Measurements from ENCODE around the gene ORAI2. TPM values are rescaled to one million over a fixed set of nuclear protein-coding genes. Genes with fewer than 3 reads are reported as not detected.

ORAI2 gene
- polyA plus RNA-seq, 1 donor (not counting 4 experiments of a cell fraction or from before 2014, with no cell fraction given), result 2.0 TPM

DNA sequence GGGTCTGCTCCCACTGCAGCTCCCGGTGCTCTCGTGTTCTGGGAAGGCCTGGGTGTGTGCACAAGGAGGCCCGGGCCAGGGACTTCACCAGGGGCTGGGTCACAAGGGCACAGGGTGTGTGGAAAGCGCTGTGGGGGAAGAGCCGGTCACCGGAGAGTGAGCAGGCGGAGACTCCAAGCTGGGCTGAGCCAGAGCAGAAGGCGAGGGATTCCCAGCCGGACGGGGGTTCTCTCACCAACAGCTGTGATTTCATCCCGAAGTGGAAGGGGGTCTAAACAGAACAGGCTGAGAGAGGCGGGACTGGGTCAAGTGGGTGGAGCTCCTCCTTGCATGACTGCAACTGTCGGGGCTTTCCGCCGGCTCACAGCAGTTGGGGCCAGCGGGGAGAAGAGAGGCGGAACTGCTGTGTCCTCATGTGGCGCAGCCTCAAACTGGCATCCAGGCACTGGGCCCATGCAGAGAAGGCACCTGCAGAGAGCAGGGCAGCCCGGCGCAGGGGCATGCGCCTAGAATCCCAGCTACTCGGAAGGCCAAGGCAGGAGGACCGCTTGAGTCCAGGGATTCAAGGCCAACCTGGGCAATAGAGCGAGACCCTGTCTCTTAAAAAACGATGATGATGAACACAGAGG lies 7.6 kb upstream of the ORAI2 start:
- Histone ChIP-seq H3K27me3 (ENCODE audit: control insufficient read depth, extremely low read depth, insufficient read depth, low read length) (no peaks in the 10 kb centered on the region), H3K27ac (ENCODE audit: control insufficient read depth, insufficient read depth, low read length) (no peak overlapping the region), H2AFZ (ENCODE audit: control insufficient read depth, low read length) (no peak overlapping the region), H3K9ac (ENCODE audit: control insufficient read depth, extremely low read depth, insufficient read depth, low read length) (no peak overlapping the region), H3K4me2 (ENCODE audit: control insufficient read depth, extremely low read depth, insufficient read depth, low read depth, low read length) (no peak overlapping the region), H3K9me3 (ENCODE audit: control insufficient read depth, low read depth, low read length) (no peaks in the 10 kb centered on the region), H3K36me3 (ENCODE audit: control insufficient read depth in 2 of 2, extremely low read depth in 1 of 2, insufficient read depth in 2 of 2, low read length in 2 of 2) (peaks cover 12 to 21% of the 10 kb centered on the region in 2 experiments), H4K20me1 (ENCODE audit: control insufficient read depth, extremely low read depth, insufficient read depth, low read length) (no peaks in the 10 kb centered on the region), H3K79me2 (ENCODE audit: control insufficient read depth, insufficient read depth, low read length) (no peaks in the 10 kb centered on the region), H3K9me1 (ENCODE audit: control insufficient read depth, extremely low read depth, insufficient read depth, low read length) (no peaks in the 10 kb centered on the region), H3K4me1 (ENCODE audit: control insufficient read depth, extremely low read depth, insufficient read depth, low read length) (peaks cover 2% of the 10 kb centered on the region), H3K4me3 (ENCODE audit: control insufficient read depth in 2 of 3, extremely low read depth in 1 of 3, insufficient read depth in 2 of 3, low read depth in 1 of 3, low read length in 3 of 3) (no peak overlapping the region)
- TF ChIP-seq EZH2 (IDR thresholded peaks at IDR 0.05; ENCODE audit: low read length), result no peak
- TF ChIP-seq, protein P1, sequence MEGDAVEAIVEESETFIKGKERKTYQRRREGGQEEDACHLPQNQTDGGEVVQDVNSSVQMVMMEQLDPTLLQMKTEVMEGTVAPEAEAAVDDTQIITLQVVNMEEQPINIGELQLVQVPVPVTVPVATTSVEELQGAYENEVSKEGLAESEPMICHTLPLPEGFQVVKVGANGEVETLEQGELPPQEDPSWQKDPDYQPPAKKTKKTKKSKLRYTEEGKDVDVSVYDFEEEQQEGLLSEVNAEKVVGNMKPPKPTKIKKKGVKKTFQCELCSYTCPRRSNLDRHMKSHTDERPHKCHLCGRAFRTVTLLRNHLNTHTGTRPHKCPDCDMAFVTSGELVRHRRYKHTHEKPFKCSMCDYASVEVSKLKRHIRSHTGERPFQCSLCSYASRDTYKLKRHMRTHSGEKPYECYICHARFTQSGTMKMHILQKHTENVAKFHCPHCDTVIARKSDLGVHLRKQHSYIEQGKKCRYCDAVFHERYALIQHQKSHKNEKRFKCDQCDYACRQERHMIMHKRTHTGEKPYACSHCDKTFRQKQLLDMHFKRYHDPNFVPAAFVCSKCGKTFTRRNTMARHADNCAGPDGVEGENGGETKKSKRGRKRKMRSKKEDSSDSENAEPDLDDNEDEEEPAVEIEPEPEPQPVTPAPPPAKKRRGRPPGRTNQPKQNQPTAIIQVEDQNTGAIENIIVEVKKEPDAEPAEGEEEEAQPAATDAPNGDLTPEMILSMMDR (optimal IDR thresholded peaks at IDR 0.05 in 1 of 3, IDR thresholded peaks at IDR 0.05 in 1 of 3, conservative IDR thresholded peaks at IDR 0.05 in 1 of 3; ENCODE audit: extremely low read depth in 1 of 3, insufficient read depth in 2 of 3, low read length in 3 of 3), result no peak
- dilution Hi-C loops (cut with MboI; ENCODE audit: extremely low pct_ligation_motif_present, low sequenced_read_pairs), result no loop called here
- no peak for DNase-seq (ENCODE audit: low read depth, low spot score)
- FAIRE-seq, result no peak

DNA sequence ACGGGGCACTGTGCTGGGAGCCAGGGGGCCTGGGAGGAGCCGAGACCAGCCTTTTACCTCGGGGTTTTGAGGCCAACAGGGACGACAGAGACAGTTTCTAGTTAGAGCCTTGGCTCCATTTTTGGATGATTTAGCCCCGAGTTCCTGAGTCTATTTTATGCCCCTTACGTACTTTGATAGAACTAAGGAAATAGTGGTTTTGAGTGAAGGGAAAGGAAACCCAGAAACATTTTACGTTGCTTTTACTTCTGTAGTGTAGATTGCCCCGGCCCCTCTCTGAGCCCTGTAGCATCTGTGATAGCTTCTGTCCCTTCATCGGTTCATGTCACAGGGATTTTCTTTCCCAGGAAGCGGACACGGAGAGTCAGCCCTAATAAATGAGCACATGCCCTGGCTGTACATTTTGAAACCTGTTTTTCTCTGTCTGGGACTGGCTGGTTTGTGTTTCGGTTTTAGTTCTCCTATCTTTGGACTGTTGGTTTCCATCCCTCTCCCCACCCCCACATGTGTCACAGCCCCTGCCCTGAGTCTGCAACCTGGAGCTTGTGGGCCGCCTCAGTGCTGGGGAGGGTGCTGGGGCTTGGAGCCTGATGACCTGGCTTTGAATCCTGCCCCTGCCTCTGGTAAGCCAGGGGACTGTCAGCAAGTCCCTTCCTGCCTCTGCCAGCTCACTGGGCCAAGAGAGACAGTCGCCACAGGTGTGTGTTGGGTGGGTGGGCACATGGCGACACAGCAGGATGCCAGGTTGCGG lies 6.9 kb upstream of the ORAI2 start:
- FAIRE-seq, result no peak
- no peak overlapping the region for H3K27ac ChIP-seq (ENCODE audit: control insufficient read depth, insufficient read depth, low read length)
- H3K9me1 ChIP-seq (ENCODE audit: control insufficient read depth, extremely low read depth, insufficient read depth, low read length), result no peaks in the 10 kb centered on the region
- peaks cover 7 to 18% of the 10 kb centered on the region in 2 experiments for H3K36me3 ChIP-seq (ENCODE audit: control insufficient read depth in 2 of 2, extremely low read depth in 1 of 2, insufficient read depth in 2 of 2, low read length in 2 of 2)
- no peaks in the 10 kb centered on the region for H3K79me2 ChIP-seq (ENCODE audit: control insufficient read depth, insufficient read depth, low read length)
- H3K4me1 ChIP-seq (ENCODE audit: control insufficient read depth, extremely low read depth, insufficient read depth, low read length), result peaks cover 6% of the 10 kb centered on the region
- TF ChIP-seq, protein P1 (optimal IDR thresholded peaks at IDR 0.05 in 1 of 3, IDR thresholded peaks at IDR 0.05 in 1 of 3, conservative IDR thresholded peaks at IDR 0.05 in 1 of 3; ENCODE audit: extremely low read depth in 1 of 3, insufficient read depth in 2 of 3, low read length in 3 of 3), result no peak
- TF ChIP-seq EZH2 (IDR thresholded peaks at IDR 0.05; ENCODE audit: low read length), result no peak
- H2AFZ ChIP-seq (ENCODE audit: control insufficient read depth, low read length), result no peak overlapping the region
- no peak for DNase-seq (ENCODE audit: low read depth, low spot score)
- H4K20me1 ChIP-seq (ENCODE audit: control insufficient read depth, extremely low read depth, insufficient read depth, low read length), result no peaks in the 10 kb centered on the region
- H3K4me3 ChIP-seq (ENCODE audit: control insufficient read depth in 2 of 3, extremely low read depth in 1 of 3, insufficient read depth in 2 of 3, low read depth in 1 of 3, low read length in 3 of 3), result no peak overlapping the region
- no peaks in the 10 kb centered on the region for H3K9me3 ChIP-seq (ENCODE audit: control insufficient read depth, low read depth, low read length)
- H3K4me2 ChIP-seq (ENCODE audit: control insufficient read depth, extremely low read depth, insufficient read depth, low read depth, low read length), result no peak overlapping the region
- no peak overlapping the region for H3K9ac ChIP-seq (ENCODE audit: control insufficient read depth, extremely low read depth, insufficient read depth, low read length)
- no peaks in the 10 kb centered on the region for H3K27me3 ChIP-seq (ENCODE audit: control insufficient read depth, extremely low read depth, insufficient read depth, low read length)
- dilution Hi-C loops (cut with MboI; ENCODE audit: extremely low pct_ligation_motif_present, low sequenced_read_pairs), result no loop called here
